ENCODE data around the gene ATP6V1G2.
"Not testable (repeated sequence)": the region's sequence is repeated elsewhere in the genome, so short reads cannot be mapped to it uniquely, and the experiment has no call there.

The ATP6V1G2 gene

DNA sequence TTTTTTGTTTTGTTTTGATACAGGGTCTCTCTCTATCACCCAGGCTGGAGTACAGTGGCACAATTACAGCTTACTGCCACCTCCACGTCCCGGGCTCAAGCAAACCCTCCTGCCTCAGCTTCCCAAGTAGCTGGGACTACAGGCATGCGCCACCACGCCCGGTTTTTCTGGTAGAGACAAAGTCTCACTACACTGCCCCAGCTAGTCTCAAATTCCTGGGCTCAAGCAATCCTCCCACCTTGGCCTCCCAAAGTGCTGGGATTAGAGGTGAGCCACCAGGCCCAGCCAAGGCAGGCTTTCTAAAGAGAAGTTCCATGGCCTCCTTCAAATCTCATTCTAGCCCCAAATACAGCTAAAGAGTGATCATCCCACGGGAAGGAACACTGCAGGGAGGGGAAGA is 12.4 kb downstream of the ATP6V1G2 start:
- intact Hi-C loops (cut with DNase I): no loop called here
- DNase-seq: no peak

DNA sequence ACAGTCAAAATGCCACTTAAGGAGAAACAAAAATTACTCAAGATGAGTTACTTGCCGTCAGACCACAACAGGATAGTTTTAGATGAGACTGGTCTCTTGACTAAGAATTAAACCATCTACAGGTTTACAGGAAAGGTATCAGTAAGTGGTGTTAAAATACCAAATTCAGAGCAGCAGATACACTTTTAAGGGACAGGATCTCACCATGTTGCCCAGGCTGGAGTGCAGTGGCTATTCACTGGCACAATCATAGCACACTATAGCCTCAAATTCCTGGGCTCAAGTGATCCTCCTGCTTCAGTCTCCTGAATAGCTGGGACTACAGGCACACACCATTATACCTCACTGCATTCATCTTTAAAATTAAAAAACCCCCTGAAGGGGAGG is 13.0 kb downstream of the ATP6V1G2 start:
- no peak for DNase-seq
- intact Hi-C loops (cut with DNase I): no loop called here

DNA sequence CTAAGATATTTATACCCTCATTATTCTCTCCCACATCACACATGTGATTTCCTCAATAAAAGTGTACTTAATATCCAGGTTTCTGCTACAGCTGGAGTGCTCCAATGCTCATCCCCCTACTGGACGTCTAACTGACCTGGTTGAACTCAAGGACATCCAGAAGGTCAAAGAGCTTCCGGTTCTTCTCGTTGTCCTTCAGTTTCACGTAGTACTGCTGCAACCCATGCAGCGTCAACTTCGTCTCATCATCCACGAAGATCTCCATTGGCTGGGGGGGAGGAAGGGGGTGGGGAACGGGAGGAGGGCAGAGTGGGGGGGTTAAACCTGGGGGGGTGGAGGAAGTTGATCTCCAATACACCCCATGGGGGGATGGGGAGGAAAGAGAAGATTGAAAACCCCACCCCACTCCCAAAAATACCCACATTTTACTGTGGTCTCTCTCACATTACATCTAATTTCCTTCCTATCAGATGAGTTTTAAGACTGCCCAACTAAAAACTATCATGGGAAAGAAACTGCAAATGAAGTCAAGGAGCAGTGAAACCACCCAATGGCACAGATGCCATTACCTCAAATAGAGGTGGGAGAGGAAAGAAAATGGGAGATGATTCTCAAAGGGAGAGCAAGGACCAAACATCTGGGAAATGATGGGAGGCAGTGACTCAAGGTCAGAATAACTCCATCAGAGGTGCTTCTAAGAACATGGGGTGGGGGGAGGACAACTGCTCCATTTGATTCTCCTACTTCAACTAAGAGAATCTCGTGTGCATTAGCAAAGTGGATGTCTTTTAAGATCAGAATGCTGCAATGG is 13.6 kb downstream of the ATP6V1G2 start:
- intact Hi-C loops (cut with DNase I): no loop called here
- DNase-seq: no peak

DNA sequence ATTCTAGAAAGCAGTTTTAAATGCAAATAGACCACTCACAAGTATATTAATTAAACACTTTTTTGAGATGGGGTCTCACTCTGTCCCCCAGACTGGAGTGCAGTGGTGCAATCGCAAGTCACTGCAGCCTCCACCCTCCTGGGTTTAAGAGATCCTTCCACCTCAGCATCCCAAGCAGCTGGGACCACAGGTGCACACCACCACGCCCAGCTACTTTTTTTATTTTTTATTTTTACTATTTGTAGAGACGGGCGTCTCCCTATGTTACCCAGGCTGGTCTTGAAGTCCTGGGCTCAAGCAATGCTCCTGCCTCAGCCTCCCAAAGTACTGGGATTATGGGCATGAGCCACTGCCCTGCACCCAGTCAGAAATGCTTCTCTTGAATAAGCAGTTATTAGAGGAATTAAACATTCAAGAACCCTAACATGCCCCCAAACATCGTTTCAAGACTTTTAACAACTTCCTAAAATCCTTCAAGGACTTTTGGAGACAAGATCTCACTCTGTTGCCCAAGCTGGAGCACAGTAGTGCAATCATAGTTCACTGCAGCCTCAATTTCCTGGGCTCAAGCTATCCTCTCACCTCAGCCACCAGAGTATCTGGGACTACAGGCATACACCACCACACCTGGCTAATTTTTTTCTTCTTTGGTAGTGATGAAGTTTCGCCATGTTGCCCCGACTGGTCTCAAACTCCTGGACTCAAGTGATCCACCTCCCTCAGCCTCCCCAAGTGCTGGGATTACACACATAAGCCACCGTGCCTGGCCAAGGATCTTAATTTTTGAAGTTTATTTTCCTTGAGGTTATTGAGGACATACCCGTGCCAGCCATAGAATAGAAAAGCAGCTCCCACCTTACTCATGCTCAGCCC is 14.4 kb downstream of the ATP6V1G2 start:
- intact Hi-C loops (cut with DNase I): no loop called here
- DNase-seq: no peak

DNA sequence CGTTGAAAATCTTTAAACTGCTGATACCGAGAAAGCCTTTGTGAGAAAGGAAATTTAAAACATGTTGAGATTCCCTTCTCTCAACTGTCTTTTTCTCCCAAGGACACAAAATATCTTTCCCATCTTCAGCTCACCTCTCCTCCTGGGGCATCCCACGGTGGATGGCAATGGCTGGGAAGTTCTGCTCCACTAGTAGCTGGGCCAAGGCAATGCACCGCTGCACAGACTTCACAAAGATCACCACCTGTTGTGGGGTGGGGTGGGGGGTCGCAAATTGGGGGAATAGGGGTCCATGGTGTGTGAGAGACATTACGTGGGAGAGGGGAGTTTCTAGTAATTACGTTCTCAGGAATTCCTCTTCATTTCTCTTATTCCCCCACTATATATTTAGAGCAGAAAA is 15.2 kb downstream of the ATP6V1G2 start:
- DNase-seq: no peak
- intact Hi-C loops (cut with DNase I): no loop called here

DNA sequence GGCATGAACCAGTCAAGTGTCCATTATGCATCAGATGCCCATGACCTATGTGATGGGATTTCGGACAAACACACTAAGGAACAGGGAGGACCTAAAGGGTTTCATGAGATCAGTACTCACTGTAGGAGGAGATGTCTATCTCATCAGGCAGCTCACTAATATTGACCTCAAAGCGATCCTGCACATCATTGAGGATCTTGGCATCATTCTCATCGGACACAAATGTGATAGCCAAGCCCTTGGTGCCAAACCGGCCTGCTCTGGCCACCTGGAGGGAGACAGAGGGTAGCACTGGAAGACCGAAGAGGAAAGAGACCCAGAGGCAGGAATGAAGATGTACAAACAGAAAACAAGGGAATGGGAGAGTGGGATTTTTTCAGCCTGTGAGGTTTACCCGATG is 15.7 kb downstream of the ATP6V1G2 start:
- DNase-seq: no peak
- intact Hi-C loops (cut with DNase I): no loop called here

DNA sequence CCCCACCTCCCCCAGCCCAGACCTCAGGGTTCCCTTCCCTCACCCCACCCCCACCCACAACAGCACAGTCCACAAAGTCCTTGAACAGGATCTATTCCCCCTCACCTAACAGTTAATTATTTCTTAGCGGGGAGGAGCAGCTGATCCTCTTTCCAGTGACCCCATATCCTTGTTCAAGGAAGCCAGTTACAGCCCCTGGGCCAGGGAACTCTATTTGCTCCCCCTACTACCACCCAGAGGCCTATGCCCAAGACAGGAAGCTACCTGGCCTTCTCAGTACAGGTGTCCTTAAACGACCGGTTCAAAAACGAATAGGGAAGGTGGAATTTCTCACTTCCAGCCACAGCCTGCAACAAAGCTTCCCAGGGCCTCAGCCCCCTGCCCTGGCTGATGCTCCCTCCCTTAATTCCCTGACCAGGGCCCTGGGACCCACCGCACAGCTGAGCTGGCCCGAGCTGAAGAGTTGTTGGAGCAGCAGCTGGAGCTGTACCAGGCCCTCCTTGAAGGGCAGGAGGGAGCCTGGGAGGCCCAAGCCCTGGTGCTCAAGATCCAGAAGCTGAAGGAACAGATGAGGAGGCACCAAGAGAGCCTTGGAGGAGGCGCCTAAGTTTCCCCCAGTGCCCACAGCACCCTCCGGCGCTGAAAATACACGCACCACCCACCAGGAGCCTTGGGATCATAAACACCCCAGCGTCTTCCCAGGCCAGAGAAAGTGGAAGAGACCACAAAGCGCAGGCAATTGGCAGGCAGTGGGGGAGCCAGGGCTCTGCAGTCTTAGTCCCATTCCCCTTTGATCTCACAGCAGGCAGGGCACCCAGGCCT is 16.9 kb downstream of the ATP6V1G2 start:
- intact Hi-C loops (cut with DNase I): no loop called here
- DNase-seq: no peak

DNA sequence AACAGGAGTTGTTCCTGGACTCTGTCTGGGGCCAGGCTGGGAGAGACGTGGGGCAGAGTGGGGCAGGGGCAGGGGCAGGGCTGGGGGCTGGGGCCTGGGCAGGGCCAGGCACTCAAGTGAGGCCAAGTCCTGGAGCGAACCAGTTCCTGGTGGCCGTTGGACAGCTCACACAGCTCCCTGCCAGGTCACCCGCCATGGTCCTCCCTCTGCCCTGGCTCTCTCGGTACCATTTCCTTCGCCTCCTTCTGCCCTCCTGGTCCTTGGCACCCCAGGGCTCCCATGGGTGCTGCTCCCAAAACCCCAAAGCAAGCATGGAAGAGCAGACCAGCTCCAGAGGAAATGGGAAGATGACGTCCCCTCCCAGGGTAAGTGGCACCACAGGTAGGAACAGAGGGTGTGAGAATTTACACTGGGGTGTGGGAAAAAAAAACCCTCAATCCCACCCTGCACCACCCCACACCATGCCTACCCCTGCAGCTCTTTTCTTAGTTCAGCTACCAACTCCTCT is 17.5 kb downstream of the ATP6V1G2 start, which contains the start of gene MCCD1:
Gene MCCD1 (plus strand): TSS at position 142 of the 508 bp plus-strand sequence. CDS start 53 bp downstream, at position 195.
- intact Hi-C loops (cut with DNase I): no loop called here
- DNase-seq: no peak

DNA sequence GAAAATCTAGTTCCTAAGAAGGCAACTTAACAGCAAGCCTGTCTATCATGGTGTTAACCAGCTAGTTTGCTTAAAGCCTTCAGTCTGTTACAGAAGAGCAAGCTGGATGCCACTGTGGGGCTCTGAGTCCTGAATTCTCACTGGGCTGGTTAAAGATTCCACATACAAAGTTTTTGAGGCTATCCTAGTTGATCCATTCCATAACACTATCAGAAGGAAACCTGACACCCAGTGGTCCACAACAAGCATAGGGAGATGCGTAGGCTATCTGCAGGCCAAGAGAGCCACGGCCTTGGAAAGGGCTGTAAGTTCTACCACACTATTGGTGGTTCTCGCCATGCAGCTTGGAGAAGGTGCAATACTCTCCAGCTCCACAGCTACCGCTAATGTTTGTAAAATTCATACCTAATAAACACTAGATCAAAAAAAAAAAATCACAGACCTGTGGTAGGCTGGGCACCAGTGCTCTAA is 18.1 kb downstream of the ATP6V1G2 start:
- intact Hi-C loops (cut with DNase I): no loop called here

DNA sequence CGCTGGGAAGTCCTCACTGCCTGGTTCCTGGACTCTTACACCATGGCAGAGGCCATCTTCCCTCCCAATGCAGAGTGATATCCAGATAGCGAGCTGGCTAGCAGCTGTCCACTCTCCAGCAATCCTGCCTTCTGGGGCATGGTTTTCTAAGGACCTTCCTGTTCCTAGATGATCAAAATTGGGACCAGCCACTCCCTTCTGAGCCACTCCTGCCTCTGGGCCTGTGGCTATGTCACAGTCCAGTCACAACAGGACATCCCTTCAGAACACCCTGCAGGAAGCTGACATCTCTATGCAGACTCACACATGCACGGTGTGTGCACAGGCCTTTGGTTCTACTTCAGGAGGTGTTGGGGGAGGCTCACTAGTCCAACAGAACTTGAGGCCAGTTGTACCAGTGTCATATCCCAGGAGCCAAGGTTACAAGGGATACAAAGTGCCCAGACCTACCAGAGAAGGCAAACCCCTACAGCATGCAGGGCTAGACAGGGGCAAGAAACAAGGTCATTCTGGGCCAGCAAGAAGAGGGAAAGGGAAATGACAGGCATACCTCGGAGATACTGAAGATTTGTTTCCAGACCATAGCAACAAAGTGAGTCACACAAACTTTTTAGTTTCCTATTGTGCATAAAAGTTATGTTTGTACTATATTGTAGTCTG is 20.3 kb downstream of the ATP6V1G2 start:
- DNase-seq: no peak
- intact Hi-C loops (cut with DNase I): no loop called here

More for the DNA sequence above, 18.1 kb downstream of the ATP6V1G2 start:
- DNase-seq: no peak

DNA sequence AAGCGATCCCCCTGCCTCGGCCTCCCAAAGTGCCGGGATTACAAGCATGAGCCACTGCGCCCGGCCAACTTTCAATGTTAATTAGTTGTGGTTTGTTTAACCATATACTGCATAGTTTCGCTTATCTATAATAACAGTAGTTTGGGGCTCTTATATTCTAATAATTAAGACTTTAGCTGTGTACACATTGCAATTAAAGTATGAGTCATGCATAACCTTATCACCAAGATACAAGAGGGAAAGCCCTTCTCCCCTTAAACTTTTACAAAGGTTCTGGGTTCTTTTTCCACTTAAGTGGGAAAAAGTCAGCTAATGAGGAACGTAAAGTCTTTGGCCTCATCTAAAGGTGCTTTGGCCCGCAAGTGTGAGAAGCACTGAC is 20.9 kb downstream of the ATP6V1G2 start:
- intact Hi-C loops (cut with DNase I): no loop called here
- DNase-seq: no peak

DNA sequence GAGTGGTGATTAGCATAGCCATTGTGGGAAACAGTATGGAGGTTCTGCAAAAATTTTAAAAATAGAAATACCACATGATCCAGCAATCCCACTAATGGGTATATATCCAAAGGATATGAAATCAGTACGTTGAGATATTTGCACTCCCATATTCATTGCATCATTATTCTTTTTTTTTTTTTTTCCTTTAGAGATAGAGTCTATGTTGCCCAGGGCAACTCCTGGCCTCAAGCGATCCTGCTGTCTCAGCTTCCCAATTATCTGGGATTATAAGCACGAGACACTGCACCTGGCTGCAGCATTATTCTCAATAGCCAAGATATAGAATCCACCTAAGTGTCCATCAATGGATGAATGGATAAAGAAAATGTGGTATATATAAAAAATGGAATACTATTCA is 24.6 kb downstream of the ATP6V1G2 start:
- no peak for DNase-seq
- intact Hi-C loops (cut with DNase I): no loop called here

DNA sequence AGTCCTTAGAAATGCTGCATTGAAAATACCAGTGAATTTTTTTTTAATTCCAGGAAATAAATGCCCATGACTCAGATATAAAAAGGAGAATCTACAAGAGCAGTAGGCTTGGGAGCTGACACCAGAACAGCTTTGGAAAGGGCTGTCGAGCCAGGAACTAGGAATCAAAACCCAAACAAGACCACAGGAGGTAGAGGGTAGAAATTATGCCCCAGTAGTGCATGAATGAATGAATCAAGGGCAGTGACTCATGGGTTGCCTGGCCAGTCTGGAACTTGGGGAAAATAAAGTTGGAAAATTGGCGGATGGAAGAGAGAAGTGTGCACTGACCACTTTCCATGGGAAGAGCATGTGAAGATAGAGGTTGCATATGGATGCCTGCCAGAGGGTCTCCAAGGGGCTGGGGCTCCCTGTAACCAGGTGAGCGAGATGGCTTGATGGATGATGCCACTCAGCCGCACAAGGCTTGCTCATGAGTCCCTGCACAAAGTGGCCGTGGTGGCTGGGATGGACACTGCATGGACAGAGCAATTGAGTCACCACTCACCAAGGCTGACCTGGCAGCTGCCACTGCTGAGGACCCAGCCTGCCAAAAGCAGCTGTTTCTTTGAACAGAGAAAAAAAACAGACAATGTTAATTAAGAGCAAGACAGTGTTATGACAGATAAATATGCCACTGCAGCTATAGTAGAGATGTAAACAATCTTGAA is 32.8 kb downstream of the ATP6V1G2 start:
- intact Hi-C loops (cut with DNase I): no loop called here
- DNase-seq: no peak

DNA sequence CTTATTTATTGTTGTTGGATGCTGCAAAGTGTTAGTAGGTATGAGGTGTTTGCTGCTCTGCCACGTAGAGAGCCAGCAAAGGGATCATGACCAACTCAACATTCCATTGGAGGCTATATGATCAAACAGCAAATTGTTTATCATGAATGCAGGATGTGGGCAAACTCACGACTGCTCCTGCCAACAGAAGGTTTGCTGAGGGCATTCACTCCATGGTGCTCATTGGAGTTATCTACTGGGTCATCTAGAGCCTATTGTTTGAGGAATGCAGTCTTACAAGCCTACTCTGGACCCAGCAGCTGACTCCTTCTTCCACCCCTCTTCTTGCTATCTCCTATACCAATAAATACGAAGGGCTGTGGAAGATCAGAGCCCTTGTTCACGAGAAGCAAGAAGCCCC is 36.4 kb downstream of the ATP6V1G2 start:
- DNase-seq: no peak
- intact Hi-C loops (cut with DNase I): no loop called here

DNA sequence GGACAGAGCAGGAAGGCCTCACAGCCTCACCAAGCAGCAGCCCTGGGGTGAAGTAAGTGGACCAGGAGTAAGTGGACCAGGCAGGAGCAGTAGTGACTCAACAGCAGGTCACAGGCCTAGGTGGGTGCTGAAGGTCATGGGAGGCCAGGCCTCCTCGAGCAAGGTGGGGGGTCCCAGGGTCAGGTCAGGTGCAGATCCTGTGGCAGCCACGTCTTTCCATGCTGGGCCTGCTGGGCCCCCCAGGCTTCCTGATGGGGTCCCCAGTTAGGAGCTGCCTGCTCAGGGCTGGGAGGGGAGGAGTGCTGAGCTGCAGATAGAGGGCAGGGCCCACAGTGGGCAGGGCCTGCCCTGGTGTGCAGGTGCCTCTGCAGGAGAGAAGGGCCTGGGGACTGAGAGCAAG is 37.4 kb downstream of the ATP6V1G2 start:
- DNase-seq; intact Hi-C loops (cut with DNase I): not testable (repeated sequence)

DNA sequence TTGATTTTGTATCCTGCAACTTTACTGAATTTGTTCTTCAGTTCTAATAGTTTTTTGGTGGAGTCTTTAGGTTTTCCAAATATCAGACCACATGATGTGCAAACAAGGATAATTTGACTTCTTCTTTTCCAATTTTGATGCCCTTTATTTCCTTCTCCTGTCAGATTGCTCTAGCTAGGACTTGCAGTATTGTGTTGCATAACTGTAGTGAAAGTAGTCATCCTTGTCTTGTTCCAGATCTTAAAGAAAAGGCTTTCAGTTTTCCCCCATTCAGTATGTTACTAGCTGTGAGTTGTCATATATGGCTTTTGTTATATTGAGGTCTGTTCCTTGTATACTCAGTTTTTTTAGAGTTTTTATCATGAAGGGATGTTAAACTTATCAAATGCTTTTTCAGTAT is 43.8 kb downstream of the ATP6V1G2 start:
- DNase-seq: no peak
- intact Hi-C loops (cut with DNase I): no loop called here

DNA sequence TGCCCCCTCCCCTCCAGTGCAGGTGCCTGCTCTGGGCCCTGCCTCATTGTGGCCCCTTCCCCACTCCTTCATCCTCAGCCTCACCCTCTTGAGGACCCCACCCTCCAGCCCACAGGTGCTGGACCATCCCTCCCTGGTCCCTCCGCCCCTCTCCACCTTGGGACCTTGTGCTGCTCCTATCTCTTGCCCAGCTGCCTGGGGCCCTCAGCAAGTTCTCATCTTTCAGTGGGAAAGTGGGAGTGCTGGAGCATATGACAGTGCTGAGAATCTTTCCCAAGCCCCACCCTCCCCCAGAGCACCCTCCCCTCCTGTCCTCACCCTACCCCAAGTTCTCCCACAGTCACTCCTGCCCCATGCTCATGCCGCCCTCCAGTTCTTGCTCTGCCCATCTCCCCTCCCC is 46.8 kb downstream of the ATP6V1G2 start:
- intact Hi-C loops (cut with DNase I); DNase-seq: not testable (repeated sequence)

DNA sequence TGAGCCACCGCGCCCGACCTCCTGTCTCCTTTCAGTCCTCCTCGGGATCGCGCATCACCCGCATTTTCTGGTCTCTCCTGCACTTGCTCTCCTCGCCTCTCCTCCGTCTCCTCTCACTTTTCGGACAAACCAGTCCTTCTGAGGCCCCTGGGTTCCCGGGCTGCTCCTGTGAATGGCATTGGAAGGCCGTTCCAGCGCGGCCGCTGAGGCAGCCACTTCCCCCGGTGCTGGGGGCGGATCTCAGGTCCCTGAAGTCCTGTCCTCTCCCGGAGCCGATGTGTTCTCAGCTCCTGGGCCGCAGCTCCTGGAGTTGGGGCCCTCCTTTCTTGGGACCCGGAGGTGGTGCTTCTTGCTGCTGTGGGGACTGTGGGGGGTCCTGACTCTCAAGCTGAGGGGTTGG is 47.7 kb downstream of the ATP6V1G2 start:
- DNase-seq: no peak
- intact Hi-C loops (cut with DNase I): no loop called here

All from head of caudate nucleus (tissue), 42 donors.